HG02840 (cell line): ENCODE measurements around the gene MCCC2.
"Not testable (repeated sequence)": the region's sequence is repeated elsewhere in the genome, so short reads cannot be mapped to it uniquely, and the experiment has no call there.

Source experiments
- ATAC-seq: cut with Tn5 transposase; IDR thresholded peaks from one replicate; pipeline ENCODE4 v1.9.1; 2021; ENCODE audit warnings: mild to moderate bottlenecking, moderate library complexity, moderate number of reproducible peaks; ENCODE audit not compliant: unreplicated experiment, low FRiP score

The MCCC2 gene

GRCh38 chr5:71586941-71587765 lies at the start of gene MCCC2:
TSS of gene MCCC2 (plus strand) at chr5:71587340. CDS start at chr5:71587426, 86 bp downstream.
- peak; percentile 98 for ATAC-seq

- ATAC-seq, result no peak
Measured at GRCh38 chr5:71537687-71538086, 49.5 kb upstream of the MCCC2 start.

DNA sequence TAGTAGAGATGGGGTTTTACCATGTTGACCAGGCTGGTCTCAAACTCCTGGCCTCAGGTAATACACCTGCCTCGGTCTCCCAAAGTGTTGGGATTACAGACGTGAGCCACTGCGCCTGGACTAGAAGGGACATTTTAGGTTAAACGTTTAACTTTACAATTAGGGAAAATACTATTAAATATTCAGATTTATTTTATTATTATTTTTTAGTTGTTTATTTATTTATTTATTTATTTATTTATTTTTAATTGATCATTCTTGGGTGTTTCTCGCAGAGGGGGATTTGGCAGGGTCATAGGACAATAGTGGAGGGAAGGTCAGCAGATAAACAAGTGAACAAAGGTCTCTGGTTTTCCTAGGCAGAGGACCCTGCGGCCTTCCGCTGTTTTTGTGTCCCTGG lies 36.3 kb upstream of the MCCC2 start:
- ATAC-seq, result not testable (repeated sequence)

DNA sequence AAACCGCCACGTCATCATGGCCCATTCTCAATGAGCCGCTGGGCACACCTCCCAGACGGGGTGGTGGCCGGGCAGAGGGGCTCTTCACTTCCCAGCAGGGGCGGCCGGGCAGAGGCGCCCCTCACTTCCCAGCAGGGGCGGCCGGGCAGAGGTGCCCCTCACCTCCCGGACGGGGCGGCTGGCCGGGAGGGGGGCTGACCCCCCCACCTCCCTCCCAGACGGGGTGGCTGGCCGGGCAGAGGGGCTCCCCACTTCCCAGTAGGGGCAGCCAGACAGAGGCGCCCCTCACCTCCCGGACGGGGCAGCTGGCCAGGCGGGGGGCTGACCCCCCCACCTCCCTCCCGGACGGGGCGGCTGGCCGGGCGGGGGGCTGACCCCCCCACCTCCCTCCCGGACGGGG lies 35.6 kb upstream of the MCCC2 start:
- ATAC-seq, result not testable (repeated sequence)

- ATAC-seq, result not testable (repeated sequence)
Measured at GRCh38 chr5:71552026-71552749, 35.0 kb upstream of the MCCC2 start.

- ATAC-seq, result no peak
Measured at GRCh38 chr5:71563161-71563560, 24.0 kb upstream of the MCCC2 start.

DNA sequence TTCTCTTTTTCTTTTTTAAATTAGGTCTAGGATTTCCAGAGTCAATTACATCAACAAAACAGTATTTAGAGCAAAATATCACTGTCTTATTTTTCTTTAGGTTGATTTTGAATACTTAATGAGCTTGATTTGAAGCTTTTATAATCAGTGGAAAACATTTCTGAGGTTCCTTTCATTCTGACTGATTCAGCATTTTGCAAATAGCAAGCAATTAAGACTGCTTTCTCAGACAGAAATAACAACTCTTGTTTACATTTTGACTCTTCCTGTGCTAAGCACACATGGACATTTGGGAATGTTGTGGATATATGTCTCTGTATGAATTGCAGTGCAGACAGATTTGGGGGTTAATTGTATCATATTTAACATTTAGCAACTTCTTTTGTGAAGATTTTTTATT lies 22.2 kb upstream of the MCCC2 start:
- no peak for ATAC-seq

DNA sequence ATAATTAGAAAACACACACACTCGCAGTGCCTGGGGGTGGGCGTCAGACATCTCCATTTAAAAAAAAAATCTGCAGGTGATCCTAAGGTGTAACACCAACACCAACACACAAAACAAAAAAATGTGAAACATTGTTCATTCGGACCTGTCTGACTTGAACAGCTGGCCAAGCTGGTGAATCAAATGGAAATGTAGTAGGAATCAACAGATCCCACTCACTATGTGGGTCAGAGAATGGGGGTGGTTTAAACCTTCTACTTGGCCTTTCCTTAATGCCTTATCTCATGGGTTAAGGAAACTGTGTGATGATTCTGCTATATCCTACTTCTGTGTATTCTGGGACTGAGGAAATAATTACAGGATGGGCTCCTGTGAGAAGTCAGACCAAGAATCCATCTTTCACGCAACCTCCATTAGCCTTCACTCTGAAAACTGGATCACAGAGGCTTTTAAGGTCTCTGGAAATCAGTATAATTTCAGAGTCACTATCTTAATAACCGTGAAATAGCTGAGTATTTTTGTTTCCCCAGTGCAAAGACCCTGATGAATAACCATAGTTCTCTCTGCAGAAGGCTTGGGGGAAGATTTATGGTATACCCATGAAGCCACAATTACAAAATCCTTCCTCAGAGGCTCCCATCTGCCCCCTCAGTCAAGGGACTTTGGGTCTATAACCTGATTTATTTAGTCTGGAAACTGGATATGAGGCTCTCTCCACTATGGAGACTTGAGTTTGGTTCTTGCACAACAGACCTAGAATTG lies 17.2 kb upstream of the MCCC2 start:
- no peak for ATAC-seq

DNA sequence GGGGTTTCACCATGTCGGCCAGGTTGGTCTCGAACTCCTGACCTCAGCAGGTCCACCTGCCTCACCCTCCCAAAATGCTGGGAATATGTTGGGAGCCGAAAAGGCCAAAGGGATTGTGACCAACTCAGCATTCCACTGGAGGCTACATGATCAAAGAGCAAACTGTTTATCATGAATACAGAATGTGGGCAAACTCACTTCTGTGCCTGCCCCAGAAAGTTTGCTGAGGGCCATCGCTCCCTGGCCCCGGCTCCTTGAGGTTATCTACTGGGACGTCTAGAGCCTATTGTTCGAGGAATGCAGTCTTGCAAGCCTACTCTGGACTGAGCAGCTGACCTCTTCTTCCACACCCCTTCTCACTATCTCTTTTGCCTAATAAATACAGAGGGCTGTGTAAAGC lies 15.3 kb upstream of the MCCC2 start:
- not testable (repeated sequence) for ATAC-seq

DNA sequence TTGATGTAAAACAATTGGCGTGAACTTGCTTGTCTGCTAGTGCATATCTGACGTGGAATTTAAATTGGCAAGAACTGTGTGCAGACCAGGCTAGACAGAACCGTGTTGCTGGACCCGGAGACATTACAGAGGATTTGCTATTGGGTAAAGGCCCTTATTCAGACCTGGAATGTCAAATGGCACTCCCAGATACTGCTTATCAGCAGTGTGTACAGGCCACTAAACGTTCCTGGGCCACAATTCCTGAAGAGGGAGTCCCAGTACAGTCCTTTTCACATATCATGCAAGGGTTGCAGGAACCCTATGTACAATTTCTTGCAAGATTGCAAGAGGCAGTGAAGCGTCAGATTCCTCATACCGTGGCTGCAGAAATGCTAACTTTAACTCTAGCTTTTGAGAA lies 13.5 kb upstream of the MCCC2 start:
- ATAC-seq, result no peak

DNA sequence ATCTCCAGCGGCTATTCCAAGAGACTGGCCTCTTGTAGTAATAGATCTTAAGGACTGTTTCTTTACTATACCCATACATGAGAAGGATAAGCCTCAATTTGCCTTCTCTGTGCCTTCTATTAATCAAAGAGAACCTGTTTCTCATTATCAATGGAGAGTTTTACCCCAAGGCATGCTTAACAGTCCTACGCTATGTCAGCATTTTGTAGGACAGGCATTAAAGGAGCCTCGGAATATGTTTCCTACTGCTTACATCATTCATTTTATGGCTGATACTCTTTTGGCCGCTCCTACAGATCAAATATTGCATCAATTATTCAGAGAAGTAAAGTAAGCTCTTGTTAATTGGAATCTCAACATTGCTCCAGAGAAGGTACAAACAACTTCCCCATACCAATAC lies 11.6 kb upstream of the MCCC2 start:
- not testable (repeated sequence) for ATAC-seq

GRCh38 chr5:71576241-71576640 lies 10.9 kb upstream of the MCCC2 start:
- no peak for ATAC-seq

DNA sequence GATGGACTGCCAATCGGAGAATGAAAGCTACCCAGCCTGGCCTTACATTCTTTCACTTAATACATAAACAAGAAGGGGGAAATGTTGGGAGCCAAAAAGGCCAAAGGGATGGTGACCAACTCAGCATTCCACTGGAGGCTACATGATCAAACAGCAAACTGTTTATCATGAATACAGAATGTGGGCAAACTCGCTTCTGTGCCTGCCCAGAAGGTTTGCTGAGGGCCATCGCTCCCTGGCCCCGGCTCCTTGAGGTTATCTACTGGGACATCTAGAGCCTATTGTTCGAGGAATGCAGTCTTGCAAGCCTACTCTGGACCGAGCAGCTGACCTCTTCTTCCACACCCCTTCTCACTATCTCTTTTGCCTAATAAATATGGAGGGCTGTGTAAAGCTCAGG lies 9.3 kb upstream of the MCCC2 start:
- ATAC-seq, result not testable (repeated sequence)

GRCh38 chr5:71582945-71583584 lies 4.1 kb upstream of the MCCC2 start:
- no peak for ATAC-seq

GRCh38 chr5:71586052-71586940 lies 844 bp upstream of the MCCC2 start:
- ATAC-seq, result no peak

GRCh38 chr5:71587766-71588532 lies 809 bp downstream of the MCCC2 start:
- peak; percentile 9 for ATAC-seq

DNA sequence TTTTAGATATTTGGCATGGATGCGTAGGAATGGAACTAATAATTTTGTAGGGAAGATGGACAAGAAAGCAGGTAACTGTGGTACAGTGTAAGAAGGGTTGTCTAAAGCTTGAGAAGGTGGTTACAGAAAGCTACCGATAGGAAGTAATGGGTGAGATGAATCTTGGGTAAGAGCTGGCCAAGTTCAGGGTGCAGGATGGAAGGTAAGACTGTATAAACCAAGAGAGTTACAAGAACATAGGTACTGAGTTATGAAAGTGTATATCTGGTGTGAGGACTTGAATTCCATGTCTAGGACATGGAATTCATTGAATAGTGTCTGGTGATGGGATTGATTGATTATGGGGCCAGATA lies 1.4 kb downstream of the MCCC2 start:
- ATAC-seq, result no peak

DNA sequence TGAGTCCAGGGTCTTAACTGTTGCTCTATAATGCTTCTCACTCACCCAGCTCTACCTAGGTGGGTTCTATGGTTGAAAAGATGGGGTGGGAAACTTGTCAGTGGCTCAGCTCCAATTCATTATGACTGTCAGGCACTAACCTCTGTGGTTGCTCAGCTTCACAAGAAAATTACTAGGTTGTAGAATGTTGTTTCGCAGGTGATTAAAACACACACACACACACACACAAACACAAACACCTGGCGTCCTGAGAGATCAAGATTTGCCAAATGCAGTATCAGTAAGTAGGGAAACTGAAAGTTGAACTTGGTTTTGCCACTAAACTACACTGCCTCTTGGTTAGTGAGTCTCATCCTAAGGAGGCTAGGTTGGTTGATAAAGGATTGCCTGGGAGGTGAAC lies 2.8 kb downstream of the MCCC2 start:
- ATAC-seq, result no peak

DNA sequence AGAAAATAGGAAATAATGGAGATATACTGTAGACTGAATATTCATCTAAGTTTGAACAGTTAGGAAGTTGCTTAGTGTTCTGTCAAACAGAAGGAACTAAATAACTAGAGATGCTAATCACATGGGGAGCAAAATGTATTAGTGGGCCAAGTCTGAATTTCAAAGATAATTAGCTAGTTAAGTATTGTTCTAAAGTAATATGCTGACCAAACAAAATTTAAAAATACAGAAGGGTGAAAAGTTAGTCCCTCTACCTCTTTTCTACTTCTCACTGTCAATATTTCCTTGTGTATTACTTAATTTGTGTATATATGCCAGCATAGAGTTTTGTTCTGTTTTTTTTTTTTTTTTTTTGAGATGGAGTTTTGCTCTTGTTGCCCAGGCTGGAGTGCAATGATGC lies 4.0 kb downstream of the MCCC2 start:
- no peak for ATAC-seq
